SK-N-SH (cell line): ENCODE results near the gene GPR25. TPM values are rescaled to one million over a fixed set of nuclear protein-coding genes. Genes with fewer than 3 reads are reported as not detected.

ENCODE experiments used
- CTCF ChIA-PET: fragments of 300-600, 350-600 bp; formaldehyde crosslinking; extraction: SDS; loops from one replicate; lab custom pipeline; 2021; lab: Yijun Ruan, JAX
- POLR2A ChIA-PET: fragments of 350-600 bp; sonication (Branson Sonifier 250); formaldehyde crosslinking; extraction: SDS; loops from one replicate; lab custom pipeline; 2020; ENCODE audit warnings: antibody characterized with exemption, inconsistent platforms; lab: Yijun Ruan, JAX
- DNase-seq: peaks from one replicate; pipeline ENCODE4 v3.0.0; 2012
- H2AFZ ChIP-seq: fragments of 200-600 bp; sonication (generic); 2 replicates; pipeline ENCODE4 v1.8.1; 2016; ENCODE audit warnings: antibody characterized with exemption, mild to moderate bottlenecking, low read depth
- H3F3A ChIP-seq: fragments of 200-600 bp; sonication (generic); replicated peaks from 2 replicates; pipeline ENCODE3; 2016; ENCODE audit warnings: antibody characterized with exemption, mild to moderate bottlenecking; ENCODE audit not compliant: insufficient read depth
- H3K27ac ChIP-seq, 2 experiments: fragments of 200-500 bp in 1 of 2; fragments of 200-600 bp in 1 of 2; sonication (Bioruptor generic) in 1 of 2; sonication (generic), shearing (Covaris generic) in 1 of 2; 2 replicates each; pipeline versions ENCODE4 v1.5.1 to v1.6.1; 2014 to 2016; ENCODE audit warnings: low read depth in 2 of 2, inconsistent platforms in 1 of 2, low read length in 1 of 2, mild to moderate bottlenecking in 1 of 2, mixed read lengths in 1 of 2
- H3K27me3 ChIP-seq: fragments of 200-600 bp; sonication (generic), shearing (Covaris generic); 2 replicates; pipeline ENCODE4 v1.6.1; 2016; ENCODE audit warnings: mixed run types; ENCODE audit not compliant: insufficient read depth
- H3K36me3 ChIP-seq, 2 experiments: fragments of 200-500 bp in 1 of 2; fragments of 200-600 bp in 1 of 2; sonication (Bioruptor generic) in 1 of 2; sonication (generic) in 1 of 2; replicated peaks in 1 of 2; 2 replicates each; pipeline versions ENCODE3 to v1.5.1; 2014 to 2016; ENCODE audit warnings: low read length in 1 of 2, mild to moderate bottlenecking in 1 of 2; ENCODE audit not compliant: insufficient read depth in 2 of 2, control insufficient read depth in 1 of 2
- H3K4me1 ChIP-seq, 2 experiments: fragments of 200-500 bp in 1 of 2; fragments of 200-600 bp in 1 of 2; sonication (Bioruptor generic) in 1 of 2; sonication (generic), shearing (Covaris generic) in 1 of 2; 2 replicates each; pipeline versions ENCODE4 v1.5.1 to v1.6.1; 2014 to 2016; ENCODE audit warnings: low read depth in 1 of 2, low read length in 1 of 2, mixed run types in 1 of 2; ENCODE audit not compliant: insufficient read depth in 2 of 2, control insufficient read depth in 1 of 2
- H3K4me2 ChIP-seq: fragments of 200-600 bp; sonication (generic), shearing (Covaris generic); 2 replicates; pipeline ENCODE4 v1.6.1; 2017; ENCODE audit warnings: mixed run types
- H3K4me3 ChIP-seq, 2 experiments: fragments of 200-500 bp in 1 of 2; fragments of 200-600 bp in 1 of 2; sonication (Bioruptor generic) in 1 of 2; sonication (generic), shearing (Covaris generic) in 1 of 2; 2 replicates each; pipeline versions ENCODE4 v1.5.1 to v1.8.1; 2014 to 2016; ENCODE audit warnings: low read depth in 2 of 2, inconsistent platforms in 1 of 2, low read length in 1 of 2, mild to moderate bottlenecking in 1 of 2, mixed read lengths in 1 of 2, moderate library complexity in 1 of 2
- H3K79me2 ChIP-seq: fragments of 200-600 bp; sonication (generic); 2 replicates; pipeline ENCODE4 v1.8.1; 2017; ENCODE audit warnings: mild to moderate bottlenecking; ENCODE audit not compliant: insufficient read depth
- H3K9ac ChIP-seq: fragments of 200-600 bp; sonication (generic); 2 replicates; pipeline ENCODE4 v1.6.1; 2017; ENCODE audit warnings: mixed run types
- H3K9me2 ChIP-seq: fragments of 200-600 bp; sonication (generic); 2 replicates; pipeline ENCODE4 v1.6.1; 2017; ENCODE audit warnings: mixed run types
- H3K9me3 ChIP-seq: fragments of 200-600 bp; sonication (generic); 2 replicates; pipeline ENCODE4 v1.6.1; 2017; ENCODE audit warnings: mixed run types, mild to moderate bottlenecking, moderate library complexity
- H4K20me1 ChIP-seq: fragments of 200-600 bp; sonication (generic); 2 replicates; pipeline ENCODE4 v1.6.1; 2017; ENCODE audit warnings: mild to moderate bottlenecking, mixed run types; ENCODE audit not compliant: insufficient read depth
- CHD2 ChIP-seq: fragments of 150-350 bp; IDR thresholded peaks from 2 replicates; pipeline ENCODE4 v1.6.1; 2018; ENCODE audit warnings: low read length; ENCODE audit not compliant: partially characterized antibody
- ELF1 ChIP-seq: IDR thresholded peaks from 2 replicates; pipeline ENCODE4 v1.4.0; 2012
- FOSL2 ChIP-seq: IDR thresholded peaks from 2 replicates; pipeline ENCODE4 v1.4.0; 2012; ENCODE audit warnings: low read depth, mild to moderate bottlenecking, moderate library complexity, borderline replicate concordance
- FOXJ3 ChIP-seq: sonication (generic); formaldehyde crosslinking; IDR thresholded peaks from 2 replicates; pipeline ENCODE4 v1.5.1; 2020; ENCODE audit warnings: mild to moderate bottlenecking, missing genetic modification reagents
- GABPA ChIP-seq: IDR thresholded peaks from 2 replicates; pipeline ENCODE4 v1.4.0; 2012; ENCODE audit warnings: low read depth, mild to moderate bottlenecking
- JUND ChIP-seq: IDR thresholded peaks from 2 replicates; pipeline ENCODE4 v1.4.0; 2012
- MEF2A ChIP-seq: IDR thresholded peaks from 2 replicates; pipeline ENCODE4 v1.4.0; 2012; ENCODE audit warnings: low read depth, borderline replicate concordance
- MXI1 ChIP-seq: IDR thresholded peaks from 2 replicates; pipeline ENCODE4 v1.6.1; 2012; ENCODE audit warnings: mild to moderate bottlenecking, low read depth, low read length, improper control_type of control experiment
- RFX5 ChIP-seq: IDR thresholded peaks from 2 replicates; pipeline ENCODE4 v1.6.1; 2012; ENCODE audit warnings: mild to moderate bottlenecking, improper control_type of control experiment, low read length
- SIN3A ChIP-seq: IDR thresholded peaks from 2 replicates; pipeline ENCODE4 v1.6.1; 2012; ENCODE audit warnings: low read depth, mild to moderate bottlenecking, low read length, moderate library complexity, borderline replicate concordance
- SMC3 ChIP-seq: IDR thresholded peaks from 2 replicates; pipeline ENCODE4 v1.6.1; 2012; ENCODE audit warnings: low read depth, low read length, improper control_type of control experiment
- TCF12 ChIP-seq: IDR thresholded peaks from 2 replicates; pipeline ENCODE4 v1.4.0; 2012
- YY1 ChIP-seq: IDR thresholded peaks from 2 replicates; pipeline ENCODE4 v1.4.0; 2012; ENCODE audit warnings: low read depth, mild to moderate bottlenecking
- ZBTB33 ChIP-seq: IDR thresholded peaks from 2 replicates; pipeline ENCODE4 v1.4.0; 2012; ENCODE audit warnings: low read depth, borderline replicate concordance
- WGBS: methylation state at CpG from one replicate; pipeline ENCODE4 v1.1.6; 2017; ENCODE audit warnings: low lambda C conversion rate; 5-methylcytosine and 5-hydroxymethylcytosine counted together
- polyA plus RNA-seq, 3 experiments: library from polyadenylated mRNA; depleted of rRNA; stranded (reverse); fragments of >200 nt; gene quantifications; 2 replicates each; pipeline ENCODE4 v1.2.3, GENCODE V29; 2012
- TF ChIP-seq, protein P1 (sequence below): IDR thresholded peaks from 2 replicates; pipeline ENCODE4 v1.4.0; 2012; ENCODE audit warnings: low read depth
- TF ChIP-seq, protein P2 (sequence below): fragments of 200-600 bp; sonication (generic); IDR thresholded peaks from 2 replicates; pipeline ENCODE4 v1.6.1; 2017; ENCODE audit warnings: antibody characterized with exemption, mild to moderate bottlenecking, moderate library complexity
- TF ChIP-seq, protein P3 (sequence below): fragments of 150-350 bp; IDR thresholded peaks from 2 replicates; pipeline ENCODE4 v1.6.1; 2016; ENCODE audit warnings: mild to moderate bottlenecking, low read depth, low read length
- TF ChIP-seq, protein P4 (sequence below): IDR thresholded peaks from 2 replicates; pipeline ENCODE4 v1.6.1; 2012; ENCODE audit warnings: mild to moderate bottlenecking, low read depth, low read length, moderate library complexity

GPR25 gene
- polyA plus RNA-seq, 1 of the 3 experiments (the other 2 are of a cell fraction), result not detected

DNA sequence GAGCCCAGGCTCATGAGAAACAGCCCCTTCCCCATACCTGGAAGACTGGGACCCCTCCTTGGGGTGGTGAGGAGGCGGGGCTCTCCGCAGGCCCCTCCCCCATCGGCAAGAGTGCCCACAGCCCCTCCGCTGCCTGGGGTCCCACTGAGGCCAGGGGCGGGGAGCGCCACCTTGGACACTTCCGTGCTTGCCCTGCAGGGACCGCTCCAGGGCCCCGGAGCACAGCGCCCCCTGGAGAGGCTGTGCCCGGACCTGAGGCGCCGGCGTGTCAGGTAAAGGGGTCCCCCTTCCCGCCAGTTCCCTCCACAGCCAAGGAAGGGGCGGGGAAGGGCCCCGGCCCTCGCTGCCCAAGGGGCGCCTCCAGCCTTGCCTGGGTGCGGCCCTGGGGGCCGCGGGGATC, 43.4 kb downstream of the GPR25 start:
- H3K4me1 ChIP-seq, result no peaks in the 10 kb centered on the region
- no peaks in the 10 kb centered on the region for H3K36me3 ChIP-seq
- ChIA-PET POLR2A (no interaction called here), CTCF (interaction anchor here (1.0 kb wide), 1 partner anchor 32 kb away, joined by 3 read pairs; no protein-coding TSS in a partner anchor)
- no peak overlapping the region for H3K27ac ChIP-seq
- TF ChIP-seq YY1 (no peak), MXI1 (no peak), SIN3A (no peak), CHD2 (no peak), RFX5 (no peak), MEF2A (no peak), ZBTB33 (no peak), SMC3 (no peak), FOXJ3 (CRISPR knock-in tag) (no peak), GABPA (no peak), FOSL2 (no peak), TCF12 (no peak), ELF1 (no peak), JUND (no peak)
- TF ChIP-seq, protein P1, sequence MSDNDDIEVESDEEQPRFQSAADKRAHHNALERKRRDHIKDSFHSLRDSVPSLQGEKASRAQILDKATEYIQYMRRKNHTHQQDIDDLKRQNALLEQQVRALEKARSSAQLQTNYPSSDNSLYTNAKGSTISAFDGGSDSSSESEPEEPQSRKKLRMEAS, result no peak
- TF ChIP-seq, protein P2, sequence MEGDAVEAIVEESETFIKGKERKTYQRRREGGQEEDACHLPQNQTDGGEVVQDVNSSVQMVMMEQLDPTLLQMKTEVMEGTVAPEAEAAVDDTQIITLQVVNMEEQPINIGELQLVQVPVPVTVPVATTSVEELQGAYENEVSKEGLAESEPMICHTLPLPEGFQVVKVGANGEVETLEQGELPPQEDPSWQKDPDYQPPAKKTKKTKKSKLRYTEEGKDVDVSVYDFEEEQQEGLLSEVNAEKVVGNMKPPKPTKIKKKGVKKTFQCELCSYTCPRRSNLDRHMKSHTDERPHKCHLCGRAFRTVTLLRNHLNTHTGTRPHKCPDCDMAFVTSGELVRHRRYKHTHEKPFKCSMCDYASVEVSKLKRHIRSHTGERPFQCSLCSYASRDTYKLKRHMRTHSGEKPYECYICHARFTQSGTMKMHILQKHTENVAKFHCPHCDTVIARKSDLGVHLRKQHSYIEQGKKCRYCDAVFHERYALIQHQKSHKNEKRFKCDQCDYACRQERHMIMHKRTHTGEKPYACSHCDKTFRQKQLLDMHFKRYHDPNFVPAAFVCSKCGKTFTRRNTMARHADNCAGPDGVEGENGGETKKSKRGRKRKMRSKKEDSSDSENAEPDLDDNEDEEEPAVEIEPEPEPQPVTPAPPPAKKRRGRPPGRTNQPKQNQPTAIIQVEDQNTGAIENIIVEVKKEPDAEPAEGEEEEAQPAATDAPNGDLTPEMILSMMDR, result no peak
- TF ChIP-seq, protein P3, sequence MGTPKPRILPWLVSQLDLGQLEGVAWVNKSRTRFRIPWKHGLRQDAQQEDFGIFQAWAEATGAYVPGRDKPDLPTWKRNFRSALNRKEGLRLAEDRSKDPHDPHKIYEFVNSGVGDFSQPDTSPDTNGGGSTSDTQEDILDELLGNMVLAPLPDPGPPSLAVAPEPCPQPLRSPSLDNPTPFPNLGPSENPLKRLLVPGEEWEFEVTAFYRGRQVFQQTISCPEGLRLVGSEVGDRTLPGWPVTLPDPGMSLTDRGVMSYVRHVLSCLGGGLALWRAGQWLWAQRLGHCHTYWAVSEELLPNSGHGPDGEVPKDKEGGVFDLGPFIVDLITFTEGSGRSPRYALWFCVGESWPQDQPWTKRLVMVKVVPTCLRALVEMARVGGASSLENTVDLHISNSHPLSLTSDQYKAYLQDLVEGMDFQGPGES, result no peak
- TF ChIP-seq, protein P4, sequence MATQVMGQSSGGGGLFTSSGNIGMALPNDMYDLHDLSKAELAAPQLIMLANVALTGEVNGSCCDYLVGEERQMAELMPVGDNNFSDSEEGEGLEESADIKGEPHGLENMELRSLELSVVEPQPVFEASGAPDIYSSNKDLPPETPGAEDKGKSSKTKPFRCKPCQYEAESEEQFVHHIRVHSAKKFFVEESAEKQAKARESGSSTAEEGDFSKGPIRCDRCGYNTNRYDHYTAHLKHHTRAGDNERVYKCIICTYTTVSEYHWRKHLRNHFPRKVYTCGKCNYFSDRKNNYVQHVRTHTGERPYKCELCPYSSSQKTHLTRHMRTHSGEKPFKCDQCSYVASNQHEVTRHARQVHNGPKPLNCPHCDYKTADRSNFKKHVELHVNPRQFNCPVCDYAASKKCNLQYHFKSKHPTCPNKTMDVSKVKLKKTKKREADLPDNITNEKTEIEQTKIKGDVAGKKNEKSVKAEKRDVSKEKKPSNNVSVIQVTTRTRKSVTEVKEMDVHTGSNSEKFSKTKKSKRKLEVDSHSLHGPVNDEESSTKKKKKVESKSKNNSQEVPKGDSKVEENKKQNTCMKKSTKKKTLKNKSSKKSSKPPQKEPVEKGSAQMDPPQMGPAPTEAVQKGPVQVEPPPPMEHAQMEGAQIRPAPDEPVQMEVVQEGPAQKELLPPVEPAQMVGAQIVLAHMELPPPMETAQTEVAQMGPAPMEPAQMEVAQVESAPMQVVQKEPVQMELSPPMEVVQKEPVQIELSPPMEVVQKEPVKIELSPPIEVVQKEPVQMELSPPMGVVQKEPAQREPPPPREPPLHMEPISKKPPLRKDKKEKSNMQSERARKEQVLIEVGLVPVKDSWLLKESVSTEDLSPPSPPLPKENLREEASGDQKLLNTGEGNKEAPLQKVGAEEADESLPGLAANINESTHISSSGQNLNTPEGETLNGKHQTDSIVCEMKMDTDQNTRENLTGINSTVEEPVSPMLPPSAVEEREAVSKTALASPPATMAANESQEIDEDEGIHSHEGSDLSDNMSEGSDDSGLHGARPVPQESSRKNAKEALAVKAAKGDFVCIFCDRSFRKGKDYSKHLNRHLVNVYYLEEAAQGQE, result no peak
- no peaks in the 10 kb centered on the region for H3K9me3 ChIP-seq
- H3K4me2 ChIP-seq, result no peak overlapping the region
- no peak overlapping the region for H3K9ac ChIP-seq
- H3K9me2 ChIP-seq, result no peaks in the 10 kb centered on the region
- H3F3A ChIP-seq, result no peaks in the 10 kb centered on the region
- DNase-seq, result no peak
- H4K20me1 ChIP-seq, result no peaks in the 10 kb centered on the region
- H3K79me2 ChIP-seq, result no peaks in the 10 kb centered on the region
- WGBS, result 100% methylated on average over 2 of the region's 22 CpGs
- H3K4me3 ChIP-seq, result no peak overlapping the region
- no peak overlapping the region for H2AFZ ChIP-seq
- no peaks in the 10 kb centered on the region for H3K27me3 ChIP-seq
